Measurements from ENCODE around the gene PGAP2.

DNA sequence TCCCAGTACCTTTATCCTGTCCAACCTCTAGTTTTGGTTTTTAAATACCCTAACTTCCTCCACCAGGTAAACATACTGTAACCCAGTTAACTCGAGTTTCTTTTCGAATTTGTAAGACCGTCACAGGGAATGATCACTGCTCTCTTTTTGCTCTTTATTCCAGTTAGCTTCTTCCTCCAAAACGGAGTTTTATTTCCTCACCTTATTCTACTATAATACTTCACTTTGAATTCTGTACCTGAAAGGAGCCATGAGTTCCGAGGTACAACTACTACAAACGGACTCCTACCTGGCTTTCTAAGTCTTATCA, 12.4 kb upstream of the PGAP2 start:
- TF ChIP-seq CTCF (optimal IDR thresholded peaks at IDR 0.05 in 1 of 3, IDR thresholded peaks at IDR 0.05 in 1 of 3, conservative IDR thresholded peaks at IDR 0.05 in 1 of 3; ENCODE audit: extremely low read depth in 1 of 3, insufficient read depth in 2 of 3, low read length in 3 of 3) (no peak), EZH2 (IDR thresholded peaks at IDR 0.05; ENCODE audit: low read length) (no peak)
